ENCODE measurements around the gene MEG3.

GRCh38 chr14:100880271-100881101, 54.6 kb downstream of the MEG3 start:
- TF ChIP-seq, protein P1, sequence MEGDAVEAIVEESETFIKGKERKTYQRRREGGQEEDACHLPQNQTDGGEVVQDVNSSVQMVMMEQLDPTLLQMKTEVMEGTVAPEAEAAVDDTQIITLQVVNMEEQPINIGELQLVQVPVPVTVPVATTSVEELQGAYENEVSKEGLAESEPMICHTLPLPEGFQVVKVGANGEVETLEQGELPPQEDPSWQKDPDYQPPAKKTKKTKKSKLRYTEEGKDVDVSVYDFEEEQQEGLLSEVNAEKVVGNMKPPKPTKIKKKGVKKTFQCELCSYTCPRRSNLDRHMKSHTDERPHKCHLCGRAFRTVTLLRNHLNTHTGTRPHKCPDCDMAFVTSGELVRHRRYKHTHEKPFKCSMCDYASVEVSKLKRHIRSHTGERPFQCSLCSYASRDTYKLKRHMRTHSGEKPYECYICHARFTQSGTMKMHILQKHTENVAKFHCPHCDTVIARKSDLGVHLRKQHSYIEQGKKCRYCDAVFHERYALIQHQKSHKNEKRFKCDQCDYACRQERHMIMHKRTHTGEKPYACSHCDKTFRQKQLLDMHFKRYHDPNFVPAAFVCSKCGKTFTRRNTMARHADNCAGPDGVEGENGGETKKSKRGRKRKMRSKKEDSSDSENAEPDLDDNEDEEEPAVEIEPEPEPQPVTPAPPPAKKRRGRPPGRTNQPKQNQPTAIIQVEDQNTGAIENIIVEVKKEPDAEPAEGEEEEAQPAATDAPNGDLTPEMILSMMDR (IDR thresholded peaks at IDR 0.05) = no peak
- no peak for TF ChIP-seq TCF7L2 (IDR thresholded peaks at IDR 0.05; ENCODE audit: low read depth, low read length)

Measured in Panc1 (cell line).